GM12878 (cell line): ENCODE data around the gene SPATA32. TPM values are rescaled to one million over a fixed set of nuclear protein-coding genes. Genes with fewer than 3 reads are reported as not detected.

ENCODE experiments used
- ATAC-seq: fragments of 200-7000 bp; cut with Tn5 transposase; 3 replicates; pipeline ENCODE4 v1.9.1; 2020; ENCODE audit warnings: mild to moderate bottlenecking, moderate library complexity
- BruUV-seq: library from RNA; stranded (reverse); fragments of 400-500 nt; replicated peaks from 2 replicates; lab custom pipeline; 2021; lab: Mats Ljungman, UMichigan
- CTCF ChIA-PET: fragments of 300-600 bp; sonication (Branson Sonifier 250); formaldehyde crosslinking; extraction: SDS; loops from one replicate; lab custom pipeline; 2021; ENCODE audit warnings: inconsistent platforms; lab: Yijun Ruan, JAX
- POLR2A ChIA-PET: fragments of 350-600 bp; formaldehyde crosslinking; extraction: SDS; loops from one replicate; lab custom pipeline; 2021; ENCODE audit warnings: inconsistent platforms; lab: Charles Lee
- RAD21 ChIA-PET: fragments of 300-600 bp; sonication (Branson Sonifier 250); formaldehyde crosslinking; loops from one replicate; lab custom pipeline; 2023; ENCODE audit warnings: antibody characterized with exemption; ENCODE audit not compliant: unreplicated experiment; lab: Charles Lee
- SMC1A ChIA-PET: fragments of 300-600 bp; sonication (Branson Sonifier 250); formaldehyde crosslinking; loops from one replicate; lab custom pipeline; 2023; ENCODE audit not compliant: unreplicated experiment, uncharacterized antibody; lab: Charles Lee
- DNase-seq: peaks from one replicate; pipeline ENCODE4 v3.0.0-alpha.2; 2011; ENCODE audit warnings: low read depth, low spot score
- FAIRE-seq: peaks from 3 replicates; lab custom pipeline; 2011; peaks lifted over from hg19 to GRCh38; lab: Jason Lieb, UNC
- H2AFZ ChIP-seq: 2 replicates; pipeline ENCODE4 v1.6.0; 2011; ENCODE audit warnings: low read depth, low read length, control low read depth; ENCODE audit not compliant: control insufficient read depth
- H3K27ac ChIP-seq: 2 replicates; pipeline ENCODE4 v1.5.1; 2011; ENCODE audit warnings: control low read depth; ENCODE audit not compliant: control insufficient read depth, insufficient read depth
- H3K27me3 ChIP-seq, 2 experiments: replicated peaks in 1 of 2; 2 replicates each; pipeline versions ENCODE4 v1.6.0 to v1.6.1; 2011; ENCODE audit warnings: low read length in 1 of 2; ENCODE audit not compliant: control insufficient read depth in 2 of 2, insufficient read depth in 2 of 2
- H3K36me3 ChIP-seq, 2 experiments: 2 replicates each; pipeline ENCODE4 v1.5.1; 2011; ENCODE audit warnings: low read length in 1 of 2; ENCODE audit not compliant: control insufficient read depth in 2 of 2, insufficient read depth in 2 of 2
- H3K4me1 ChIP-seq: 2 replicates; pipeline ENCODE4 v1.6.1; 2011; ENCODE audit warnings: mild to moderate bottlenecking, low read length, moderate library complexity, mixed read lengths; ENCODE audit not compliant: control insufficient read depth, insufficient read depth
- H3K4me2 ChIP-seq: 2 replicates; pipeline ENCODE4 v1.6.0; 2011; ENCODE audit warnings: control low read depth; ENCODE audit not compliant: control insufficient read depth, insufficient read depth
- H3K4me3 ChIP-seq: fragments of 200-600 bp; sonication (generic); 2 replicates; pipeline ENCODE4 v1.5.1; 2016
- H3K79me2 ChIP-seq: 2 replicates; pipeline ENCODE4 v1.6.0; 2011; ENCODE audit warnings: low read length; ENCODE audit not compliant: control insufficient read depth, insufficient read depth
- H3K9ac ChIP-seq: 2 replicates; pipeline ENCODE4 v1.8.0; 2011; ENCODE audit warnings: low read length, control low read depth, mixed read lengths; ENCODE audit not compliant: control insufficient read depth, insufficient read depth
- H3K9me3 ChIP-seq: replicated peaks from 3 replicates; pipeline ENCODE4 v1.5.1; 2011; ENCODE audit warnings: mild to moderate bottlenecking, low read length; ENCODE audit not compliant: control insufficient read depth, insufficient read depth
- H4K20me1 ChIP-seq: 2 replicates; pipeline ENCODE4 v1.6.0; 2011; ENCODE audit not compliant: control insufficient read depth, insufficient read depth
- EZH2 ChIP-seq: IDR thresholded peaks from 2 replicates; pipeline ENCODE4 v1.6.1; 2012; ENCODE audit warnings: low read depth, mild to moderate bottlenecking, control low read depth, inconsistent platforms, low read length, borderline replicate concordance; ENCODE audit not compliant: control insufficient read depth
- NR2C2 ChIP-seq: IDR thresholded peaks from 2 replicates; pipeline ENCODE4 v1.6.1; 2011; ENCODE audit warnings: borderline replicate concordance, low read depth; ENCODE audit not compliant: control insufficient read depth, insufficient read length
- RELA ChIP-seq: fragments of 450-650 bp; IDR thresholded peaks from 2 replicates; pipeline ENCODE4 v1.8.0; 2014; ENCODE audit warnings: borderline replicate concordance; ENCODE audit not compliant: partially characterized antibody
- SREBF2 ChIP-seq: IDR thresholded peaks from 2 replicates; pipeline ENCODE4 v1.6.1; 2012; ENCODE audit warnings: mild to moderate bottlenecking, low read length
- SRF ChIP-seq, 2 experiments: IDR thresholded peaks; 2 replicates each; pipeline ENCODE4 v1.6.1; 2011; ENCODE audit warnings: low read depth in 2 of 2, low read length in 2 of 2, mild to moderate bottlenecking in 1 of 2, moderate library complexity in 1 of 2
- WGBS: methylation state at CpG from one replicate; pipeline ENCODE4 v1.1.6; 2016; ENCODE audit warnings: low lambda C conversion rate; ENCODE audit not compliant: insufficient replicate concordance, insufficient coverage; ENCODE audit errors: missing lambda C conversion rate; 5-methylcytosine and 5-hydroxymethylcytosine counted together
- in situ Hi-C: fragments of 300-500 bp; cut with MboI; formaldehyde crosslinking; loops from 9 replicates; pipeline ENCODE4 v1.14.3; 2018; ENCODE audit warnings: mixed read lengths
- intact Hi-C: fragments of 100-400 bp; cut with micrococcal nuclease; formaldehyde crosslinking; loops from one replicate; pipeline ENCODE4 v1.14.2; 2022; ENCODE audit not compliant: unreplicated experiment
- polyA plus RNA-seq, 11 experiments: library from polyadenylated mRNA; depleted of rRNA in 4 of 11; unstranded in 6 of 11; stranded (reverse) in 5 of 11; fragments of >200 nt; fragmentation: Nextera tagmentation in 4 of 11; fragmentation: Illumina TruSeq in 1 of 11; extraction: Ambion mirVana in 4 of 11; extraction: Trizol in 1 of 11; gene quantifications; 1 replicate in 1 of 11; 2 replicates in 10 of 11; pipeline versions ENCODE4 v1.2.1 to v1.2.3, GENCODE V29; 2011 to 2016; ENCODE audit warnings: inconsistent platforms in 2 of 11, missing spikeins in 2 of 11, low read depth in 1 of 11
- total RNA-seq, 4 experiments: library from RNA; depleted of rRNA in 3 of 4; stranded (reverse); fragments of >200 nt in 3 of 4; fragmentation: Illumina TruSeq in 1 of 4; extraction: Trizol in 1 of 4; gene quantifications; 2 replicates each; pipeline versions ENCODE4 v1.2.1 to v1.2.3, GENCODE V29; 2013 to 2021
- TF ChIP-seq, protein P1 (sequence below): IDR thresholded peaks from 2 replicates; pipeline ENCODE4 v1.6.1; 2012; ENCODE audit warnings: low read depth, low read length, improper control_type of control experiment

SPATA32 gene
- total and polyA plus RNA-seq, 10 of the 15 experiments (the other 5 are each of a cell fraction or from before 2014, with no cell fraction given), result 0.03 to 0.35 (median 0.11) TPM; not detected in 3

DNA sequence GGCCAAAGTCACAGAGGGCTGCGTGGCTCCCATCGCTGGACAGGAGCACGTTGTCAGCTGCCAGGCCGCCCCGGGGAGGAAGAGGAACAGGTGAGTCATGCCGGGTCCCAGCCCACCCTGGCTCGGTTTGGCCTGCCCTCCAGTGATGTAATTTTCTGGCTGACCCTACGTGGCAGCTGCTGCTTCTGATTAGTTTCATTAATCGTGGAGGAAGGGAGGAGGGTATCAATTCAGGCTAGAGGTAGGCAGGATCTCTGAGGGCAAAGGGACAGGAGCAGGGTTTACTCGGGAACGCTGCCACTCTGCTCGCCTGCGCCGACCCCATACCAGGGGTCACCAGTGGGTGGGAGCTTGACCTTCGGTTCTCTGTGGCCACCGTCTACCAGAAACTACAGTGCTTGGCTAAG, 11.7 kb upstream of the SPATA32 start:
- no peak overlapping the region for H3K4me3 ChIP-seq
- H2AFZ ChIP-seq, result no peak overlapping the region
- ATAC-seq, result no peak
- in situ Hi-C loops, result loop anchor here (25.0 kb wide), 1 partner anchor 339 kb away; no protein-coding TSS in a partner anchor
- WGBS, result 91% methylated on average over 16 of the region's 16 CpGs
- peaks cover 32 to 41% of the 10 kb centered on the region in 2 experiments for H3K36me3 ChIP-seq
- no peaks in the 10 kb centered on the region for H4K20me1 ChIP-seq
- no peaks in the 10 kb centered on the region for H3K9me3 ChIP-seq
- H3K4me1 ChIP-seq, result peaks cover 8% of the 10 kb centered on the region; the same call in 1 of the 2 replicates
- ChIA-PET SMC1A (interaction anchor here (1.1 to 6.0 kb wide), 2 partner anchors 54 to 113 kb away, joined by 3 to 184 read pairs; no protein-coding TSS in a partner anchor), CTCF (interaction anchor here (1.7 to 10.7 kb wide), 4 partner anchors 38 to 114 kb away, joined by 3 to 291 read pairs (median 149); partner anchors contain the start of genes FMNL1 and MAP3K14), POLR2A (no interaction called here)
- BruUV-seq, result no TSS peak
- H3K4me2 ChIP-seq, result no peak overlapping the region
- TF ChIP-seq, protein P1, sequence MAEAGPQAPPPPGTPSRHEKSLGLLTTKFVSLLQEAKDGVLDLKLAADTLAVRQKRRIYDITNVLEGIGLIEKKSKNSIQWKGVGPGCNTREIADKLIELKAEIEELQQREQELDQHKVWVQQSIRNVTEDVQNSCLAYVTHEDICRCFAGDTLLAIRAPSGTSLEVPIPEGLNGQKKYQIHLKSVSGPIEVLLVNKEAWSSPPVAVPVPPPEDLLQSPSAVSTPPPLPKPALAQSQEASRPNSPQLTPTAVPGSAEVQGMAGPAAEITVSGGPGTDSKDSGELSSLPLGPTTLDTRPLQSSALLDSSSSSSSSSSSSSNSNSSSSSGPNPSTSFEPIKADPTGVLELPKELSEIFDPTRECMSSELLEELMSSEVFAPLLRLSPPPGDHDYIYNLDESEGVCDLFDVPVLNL, result no peak
- TF ChIP-seq NR2C2, result no peak
- no peak for TF ChIP-seq SREBF2
- TF ChIP-seq RELA, result no peak
- TF ChIP-seq EZH2, result no peak
- no peak for TF ChIP-seq SRF (IDR thresholded peaks at IDR 0.05; ENCODE audit: low read depth in 2 of 2, low read length in 2 of 2)
- TF ChIP-seq, all 136 proteins: peak for 0
- Histone ChIP-seq H3K27me3 (no peaks in the 10 kb centered on the region), H3K27ac (no peak overlapping the region), H3K79me2 (no peaks in the 10 kb centered on the region), H3K9ac (no peak overlapping the region)
- RAD21 ChIA-PET, result interaction anchor here (1.6 kb wide), 1 partner anchor 55 kb away, joined by 3 read pairs; no protein-coding TSS in a partner anchor
- intact Hi-C loops, result no loop called here
- DNase-seq (no peak), FAIRE-seq (no peak)
